WTC11 (cell line): ENCODE results near the gene PRC1. TPM values are rescaled to one million over a fixed set of nuclear protein-coding genes. Genes with fewer than 3 reads are reported as not detected.

Experiments used
- ATAC-seq: fragments of 200-7000 bp; cut with Tn5 transposase; 2 replicates; pipeline ENCODE4 v1.10.0; 2021; ENCODE audit warnings: mild to moderate bottlenecking, moderate library complexity
- CTCF ChIA-PET: fragments of 300-600 bp; sonication (Branson Sonifier 250); formaldehyde crosslinking; loops from one replicate; lab custom pipeline; 2021; ENCODE audit warnings: antibody characterized with exemption; lab: Charles Lee
- POLR2A ChIA-PET: fragments of 350-600 bp; sonication (Branson Sonifier 250); formaldehyde crosslinking; loops from one replicate; lab custom pipeline; 2021; ENCODE audit warnings: antibody characterized with exemption; lab: Charles Lee
- DNase-seq: peaks from one replicate; pipeline ENCODE4 v3.0.0; 2021; ENCODE audit warnings: low spot score
- H3K27ac Mint-ChIP-seq: 2 replicates; pipeline ENCODE4 v1.8.0; 2021; ENCODE audit warnings: mixed read lengths
- H3K27me3 Mint-ChIP-seq: 2 replicates; pipeline ENCODE4 v1.8.0; 2021; ENCODE audit warnings: low read depth, mild to moderate bottlenecking, moderate library complexity, mixed read lengths
- H3K36me3 Mint-ChIP-seq: 2 replicates; pipeline ENCODE4 v1.8.0; 2021; ENCODE audit warnings: mixed read lengths
- H3K4me1 Mint-ChIP-seq: 2 replicates; pipeline ENCODE4 v1.8.0; 2022; ENCODE audit warnings: mixed read lengths
- H3K4me3 Mint-ChIP-seq: 2 replicates; pipeline ENCODE4 v1.8.0; 2021; ENCODE audit warnings: mild to moderate bottlenecking, moderate library complexity, mixed read lengths
- H3K9me3 Mint-ChIP-seq: 2 replicates; pipeline ENCODE4 v1.8.0; 2021; ENCODE audit warnings: mixed read lengths
- ARID4B ChIP-seq: sonication (generic); formaldehyde crosslinking; IDR thresholded peaks from 2 replicates; pipeline ENCODE4 v1.8.0; 2023; ENCODE audit warnings: missing genetic modification reagents, mild to moderate bottlenecking, borderline replicate concordance
- CREM ChIP-seq: sonication (generic); formaldehyde crosslinking; IDR thresholded peaks from 2 replicates; pipeline ENCODE4 v1.8.1; 2022; ENCODE audit warnings: mild to moderate bottlenecking, missing genetic modification reagents, moderate library complexity
- KAT7 ChIP-seq: sonication (generic); formaldehyde crosslinking; IDR thresholded peaks from 2 replicates; pipeline ENCODE4 v1.8.1; 2023; ENCODE audit warnings: missing genetic modification reagents, mild to moderate bottlenecking, borderline replicate concordance
- MLX ChIP-seq: sonication (generic); formaldehyde crosslinking; IDR thresholded peaks from 2 replicates; pipeline ENCODE4 v1.8.1; 2023; ENCODE audit warnings: mild to moderate bottlenecking, missing genetic modification reagents, moderate library complexity
- NR2C2 ChIP-seq: sonication (generic); formaldehyde crosslinking; IDR thresholded peaks from 2 replicates; pipeline ENCODE4 v1.8.0; 2022; ENCODE audit warnings: mild to moderate bottlenecking, missing genetic modification reagents
- PRRX2 ChIP-seq: fragments of 250-450 bp; sonication (Bioruptor Pico); IDR thresholded peaks from 2 replicates; pipeline ENCODE4 v1.8.0; 2021; ENCODE audit warnings: mild to moderate bottlenecking
- RORB ChIP-seq: fragments of 250-450 bp; sonication (Bioruptor Pico); IDR thresholded peaks from 2 replicates; pipeline ENCODE4 v1.9.0; 2021; ENCODE audit warnings: mild to moderate bottlenecking
- SMAD3 ChIP-seq: sonication (generic); formaldehyde crosslinking; IDR thresholded peaks from 2 replicates; pipeline ENCODE4 v1.8.0; 2022; ENCODE audit warnings: missing genetic modification reagents, mild to moderate bottlenecking, borderline replicate concordance
- SMAD4 ChIP-seq: sonication (generic); formaldehyde crosslinking; IDR thresholded peaks from 2 replicates; pipeline ENCODE4 v1.8.0; 2022; ENCODE audit warnings: mild to moderate bottlenecking, missing genetic modification reagents
- TEAD1 ChIP-seq: sonication (generic); formaldehyde crosslinking; IDR thresholded peaks from 2 replicates; pipeline ENCODE4 v1.8.0; 2022; ENCODE audit warnings: mild to moderate bottlenecking, missing genetic modification reagents
- TP53 ChIP-seq: sonication (generic); formaldehyde crosslinking; IDR thresholded peaks from 2 replicates; pipeline ENCODE4 v1.8.1; 2023; ENCODE audit warnings: mild to moderate bottlenecking, missing genetic modification reagents
- ZNF138 ChIP-seq: sonication (generic); formaldehyde crosslinking; conservative IDR thresholded peaks from 2 replicates; pipeline ENCODE4 v1.8.1; 2022; ENCODE audit warnings: mild to moderate bottlenecking, moderate library complexity, missing genetic modification reagents
- ZNF425 ChIP-seq: fragments of 250-450 bp; sonication (Bioruptor Pico); conservative IDR thresholded peaks from 2 replicates; pipeline ENCODE4 v1.9.0; 2021; ENCODE audit warnings: mild to moderate bottlenecking
- ZSCAN18 ChIP-seq: fragments of 250-450 bp; sonication (Bioruptor Pico); IDR thresholded peaks from 2 replicates; pipeline ENCODE4 v2.1.2; 2022; ENCODE audit warnings: mild to moderate bottlenecking, moderate library complexity
- total RNA-seq: library from RNA; stranded (reverse); gene quantifications from 3 replicates; pipeline ENCODE4 v1.2.3, GENCODE V29; 2021
- TF ChIP-seq, protein P1 (sequence below): fragments of 200-600 bp; IDR thresholded peaks from 2 replicates; pipeline ENCODE4 v1.8.0; 2022; ENCODE audit warnings: antibody characterized with exemption
- TF ChIP-seq, protein P2 (sequence below): sonication (generic); formaldehyde crosslinking; conservative IDR thresholded peaks from 2 replicates; pipeline ENCODE4 v1.8.1; 2023; ENCODE audit warnings: mild to moderate bottlenecking, low read depth, missing genetic modification reagents, moderate library complexity
- TF ChIP-seq, protein P3 (sequence below): sonication (generic); formaldehyde crosslinking; IDR thresholded peaks from 2 replicates; pipeline ENCODE4 v1.8.0; 2023; ENCODE audit warnings: mild to moderate bottlenecking, missing genetic modification reagents

PRC1 gene
- total RNA-seq, 1 experiment from 2014 or later, result 130 TPM

DNA sequence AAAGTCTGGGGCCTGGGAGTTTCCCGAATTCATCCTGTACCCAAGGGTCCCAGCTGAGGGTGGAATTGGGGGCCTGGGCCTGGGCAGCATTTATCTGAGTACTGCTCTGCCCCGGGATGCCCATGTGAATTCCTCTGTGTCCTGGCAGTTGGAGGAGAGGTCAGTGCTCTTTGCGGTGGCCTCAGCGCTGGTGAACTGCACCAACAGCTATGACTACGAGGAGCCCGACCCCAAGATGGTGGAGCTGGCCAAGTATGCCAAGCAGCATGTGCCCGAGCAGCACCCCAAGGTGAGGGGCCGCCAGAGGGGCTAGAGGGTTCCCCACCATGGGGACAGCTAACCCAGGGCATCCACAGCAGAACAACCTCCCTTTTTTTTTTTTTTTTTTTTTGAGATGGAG lies 45.8 kb downstream of the PRC1 start (continued):
- TF ChIP-seq, protein P1, sequence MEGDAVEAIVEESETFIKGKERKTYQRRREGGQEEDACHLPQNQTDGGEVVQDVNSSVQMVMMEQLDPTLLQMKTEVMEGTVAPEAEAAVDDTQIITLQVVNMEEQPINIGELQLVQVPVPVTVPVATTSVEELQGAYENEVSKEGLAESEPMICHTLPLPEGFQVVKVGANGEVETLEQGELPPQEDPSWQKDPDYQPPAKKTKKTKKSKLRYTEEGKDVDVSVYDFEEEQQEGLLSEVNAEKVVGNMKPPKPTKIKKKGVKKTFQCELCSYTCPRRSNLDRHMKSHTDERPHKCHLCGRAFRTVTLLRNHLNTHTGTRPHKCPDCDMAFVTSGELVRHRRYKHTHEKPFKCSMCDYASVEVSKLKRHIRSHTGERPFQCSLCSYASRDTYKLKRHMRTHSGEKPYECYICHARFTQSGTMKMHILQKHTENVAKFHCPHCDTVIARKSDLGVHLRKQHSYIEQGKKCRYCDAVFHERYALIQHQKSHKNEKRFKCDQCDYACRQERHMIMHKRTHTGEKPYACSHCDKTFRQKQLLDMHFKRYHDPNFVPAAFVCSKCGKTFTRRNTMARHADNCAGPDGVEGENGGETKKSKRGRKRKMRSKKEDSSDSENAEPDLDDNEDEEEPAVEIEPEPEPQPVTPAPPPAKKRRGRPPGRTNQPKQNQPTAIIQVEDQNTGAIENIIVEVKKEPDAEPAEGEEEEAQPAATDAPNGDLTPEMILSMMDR, result no peak
- TF ChIP-seq NR2C2 (no peak), ZNF425 (CRISPR knock-in tag) (no peak), ZSCAN18 (no peak), KAT7 (CRISPR knock-in tag) (no peak)

DNA sequence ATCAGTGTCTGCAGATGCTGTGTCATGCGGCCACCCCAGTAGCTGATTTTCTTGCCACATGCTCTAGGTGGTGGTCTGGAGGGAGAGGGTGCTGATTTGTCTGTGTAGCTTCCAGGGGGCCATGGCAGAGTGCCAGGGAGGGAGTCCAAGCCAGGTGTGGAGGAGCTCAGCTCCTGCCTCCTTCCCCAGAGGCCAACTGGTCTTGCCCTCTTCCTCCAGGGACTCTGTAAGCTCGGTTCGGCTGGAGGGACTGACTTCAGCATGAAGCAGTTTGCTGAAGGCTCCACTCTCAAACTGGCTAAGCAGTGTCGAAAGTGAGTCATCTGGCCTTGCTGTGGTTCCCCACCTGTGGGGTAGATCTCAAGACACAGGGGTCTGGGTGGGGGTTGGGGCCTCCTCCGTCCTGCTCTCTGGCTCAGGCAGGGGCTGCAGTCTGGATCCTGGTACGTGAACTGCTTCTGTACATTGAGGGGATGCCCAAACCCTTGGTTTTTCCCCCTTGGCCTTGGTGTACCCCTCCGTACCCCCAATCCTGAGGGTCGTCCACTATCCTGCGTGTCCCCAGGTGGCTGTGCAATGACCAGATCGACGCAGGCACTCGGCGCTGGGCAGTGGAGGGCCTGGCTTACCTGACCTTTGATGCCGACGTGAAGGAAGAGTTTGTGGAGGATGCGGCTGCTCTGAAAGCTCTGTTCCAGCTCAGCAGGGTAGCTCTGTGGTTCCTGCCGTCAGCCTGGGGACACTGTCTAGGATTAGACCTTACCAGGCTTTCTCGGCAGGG lies 46.6 kb downstream of the PRC1 start:
- H3K27me3 Mint-ChIP-seq, result no peaks in the 10 kb centered on the region
- ChIA-PET POLR2A (interaction anchor here (0.8 kb wide), 1 partner anchor 13 kb away, joined by 3 read pairs; the partner anchor contains the start of gene UNC45A), CTCF (interaction anchor here (0.7 to 3.6 kb wide), 6 partner anchors 9 to 85 kb away, joined by 3 to 23 read pairs (median 7); partner anchors contain the start of gene HDDC3)
- no peak overlapping the region for H3K27ac Mint-ChIP-seq
- H3K36me3 Mint-ChIP-seq, result peaks cover 73% of the 10 kb centered on the region
- H3K4me3 Mint-ChIP-seq, result no peak overlapping the region
- DNase-seq (no peak), ATAC-seq (no peak)
- no peaks in the 10 kb centered on the region for H3K4me1 Mint-ChIP-seq
- no peaks in the 10 kb centered on the region for H3K9me3 Mint-ChIP-seq
- TF ChIP-seq TP53 (CRISPR knock-in tag) (no peak), SMAD4 (CRISPR knock-in tag) (no peak), CREM (CRISPR knock-in tag) (no peak), ZNF138 (CRISPR knock-in tag) (no peak), RORB (CRISPR knock-in tag) (no peak), KAT7 (CRISPR knock-in tag) (no peak), TEAD1 (no peak), MLX (CRISPR knock-in tag) (no peak), SMAD3 (no peak), PRRX2 (CRISPR knock-in tag) (no peak), ARID4B (no peak)
- TF ChIP-seq, protein P2, sequence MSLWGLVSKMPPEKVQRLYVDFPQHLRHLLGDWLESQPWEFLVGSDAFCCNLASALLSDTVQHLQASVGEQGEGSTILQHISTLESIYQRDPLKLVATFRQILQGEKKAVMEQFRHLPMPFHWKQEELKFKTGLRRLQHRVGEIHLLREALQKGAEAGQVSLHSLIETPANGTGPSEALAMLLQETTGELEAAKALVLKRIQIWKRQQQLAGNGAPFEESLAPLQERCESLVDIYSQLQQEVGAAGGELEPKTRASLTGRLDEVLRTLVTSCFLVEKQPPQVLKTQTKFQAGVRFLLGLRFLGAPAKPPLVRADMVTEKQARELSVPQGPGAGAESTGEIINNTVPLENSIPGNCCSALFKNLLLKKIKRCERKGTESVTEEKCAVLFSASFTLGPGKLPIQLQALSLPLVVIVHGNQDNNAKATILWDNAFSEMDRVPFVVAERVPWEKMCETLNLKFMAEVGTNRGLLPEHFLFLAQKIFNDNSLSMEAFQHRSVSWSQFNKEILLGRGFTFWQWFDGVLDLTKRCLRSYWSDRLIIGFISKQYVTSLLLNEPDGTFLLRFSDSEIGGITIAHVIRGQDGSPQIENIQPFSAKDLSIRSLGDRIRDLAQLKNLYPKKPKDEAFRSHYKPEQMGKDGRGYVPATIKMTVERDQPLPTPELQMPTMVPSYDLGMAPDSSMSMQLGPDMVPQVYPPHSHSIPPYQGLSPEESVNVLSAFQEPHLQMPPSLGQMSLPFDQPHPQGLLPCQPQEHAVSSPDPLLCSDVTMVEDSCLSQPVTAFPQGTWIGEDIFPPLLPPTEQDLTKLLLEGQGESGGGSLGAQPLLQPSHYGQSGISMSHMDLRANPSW (CRISPR knock-in tag), result no peak
- TF ChIP-seq, protein P3, sequence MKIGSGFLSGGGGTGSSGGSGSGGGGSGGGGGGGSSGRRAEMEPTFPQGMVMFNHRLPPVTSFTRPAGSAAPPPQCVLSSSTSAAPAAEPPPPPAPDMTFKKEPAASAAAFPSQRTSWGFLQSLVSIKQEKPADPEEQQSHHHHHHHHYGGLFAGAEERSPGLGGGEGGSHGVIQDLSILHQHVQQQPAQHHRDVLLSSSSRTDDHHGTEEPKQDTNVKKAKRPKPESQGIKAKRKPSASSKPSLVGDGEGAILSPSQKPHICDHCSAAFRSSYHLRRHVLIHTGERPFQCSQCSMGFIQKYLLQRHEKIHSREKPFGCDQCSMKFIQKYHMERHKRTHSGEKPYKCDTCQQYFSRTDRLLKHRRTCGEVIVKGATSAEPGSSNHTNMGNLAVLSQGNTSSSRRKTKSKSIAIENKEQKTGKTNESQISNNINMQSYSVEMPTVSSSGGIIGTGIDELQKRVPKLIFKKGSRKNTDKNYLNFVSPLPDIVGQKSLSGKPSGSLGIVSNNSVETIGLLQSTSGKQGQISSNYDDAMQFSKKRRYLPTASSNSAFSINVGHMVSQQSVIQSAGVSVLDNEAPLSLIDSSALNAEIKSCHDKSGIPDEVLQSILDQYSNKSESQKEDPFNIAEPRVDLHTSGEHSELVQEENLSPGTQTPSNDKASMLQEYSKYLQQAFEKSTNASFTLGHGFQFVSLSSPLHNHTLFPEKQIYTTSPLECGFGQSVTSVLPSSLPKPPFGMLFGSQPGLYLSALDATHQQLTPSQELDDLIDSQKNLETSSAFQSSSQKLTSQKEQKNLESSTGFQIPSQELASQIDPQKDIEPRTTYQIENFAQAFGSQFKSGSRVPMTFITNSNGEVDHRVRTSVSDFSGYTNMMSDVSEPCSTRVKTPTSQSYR (CRISPR knock-in tag), result no peak
